Fibroblast of lung (primary cell): ENCODE measurements around the gene KRT36. TPM values are rescaled to one million over a fixed set of nuclear protein-coding genes. Genes with fewer than 3 reads are reported as not detected.

ENCODE experiments used
- DNase-seq, 2 donors: peaks; one replicate each; pipeline versions ENCODE4 v3.0.0 to v3.0.0-alpha.2; 2010; ENCODE audit warnings: low read depth in 2 of 2
- H2AFZ ChIP-seq: 2 replicates; pipeline ENCODE4 v1.5.1; 2012; ENCODE audit warnings: low read length, control low read depth, inconsistent platforms
- H3K27ac ChIP-seq: 2 replicates; pipeline ENCODE4 v1.5.1; 2011; ENCODE audit warnings: low read length, control low read depth; ENCODE audit not compliant: insufficient read depth
- H3K27me3 ChIP-seq: 2 replicates; pipeline ENCODE4 v1.5.1; 2011; ENCODE audit warnings: mild to moderate bottlenecking, low read length; ENCODE audit not compliant: control insufficient read depth, insufficient read depth
- H3K36me3 ChIP-seq: 2 replicates; pipeline ENCODE4 v1.5.1; 2011; ENCODE audit warnings: low read length; ENCODE audit not compliant: control insufficient read depth, insufficient read depth
- H3K4me1 ChIP-seq: 2 replicates; pipeline ENCODE4 v1.5.1; 2011; ENCODE audit warnings: low read length; ENCODE audit not compliant: control insufficient read depth, insufficient read depth; ENCODE audit errors: extremely low read depth
- H3K4me2 ChIP-seq: 2 replicates; pipeline ENCODE4 v1.5.1; 2011; ENCODE audit warnings: low read length, control low read depth; ENCODE audit not compliant: insufficient read depth; ENCODE audit errors: extremely low read depth
- H3K4me3 ChIP-seq, 4 experiments: fragments of 200-600 bp in 1 of 4; sonication (generic) in 1 of 4; replicated peaks in 1 of 4; 2 replicates each; pipeline ENCODE4 v1.5.1; 2011 to 2016; ENCODE audit warnings: low read length in 4 of 4, low read depth in 3 of 4, mild to moderate bottlenecking in 3 of 4, control low read depth in 2 of 4, inconsistent platforms in 1 of 4, mixed read lengths in 1 of 4; ENCODE audit not compliant: insufficient read depth in 1 of 4; ENCODE audit errors: control extremely low read depth in 1 of 4
- H3K79me2 ChIP-seq: 2 replicates; pipeline ENCODE4 v1.5.1; 2012; ENCODE audit warnings: mild to moderate bottlenecking, low read length, inconsistent platforms; ENCODE audit not compliant: control insufficient read depth, insufficient read depth
- H3K9ac ChIP-seq: 2 replicates; pipeline ENCODE4 v1.5.1; 2011; ENCODE audit warnings: mild to moderate bottlenecking, low read length, control low read depth; ENCODE audit not compliant: insufficient read depth
- H3K9me3 ChIP-seq: 2 replicates; pipeline ENCODE4 v1.5.1; 2012; ENCODE audit warnings: low read depth, low read length; ENCODE audit not compliant: control insufficient read depth, insufficient read depth
- H4K20me1 ChIP-seq: 2 replicates; pipeline ENCODE4 v1.5.1; 2011; ENCODE audit warnings: low read length; ENCODE audit not compliant: control insufficient read depth, insufficient read depth; ENCODE audit errors: extremely low read depth
- CTCF ChIP-seq, 2 donors: IDR thresholded peaks in 1 of 2; conservative IDR thresholded peaks in 1 of 2; 1 replicate in 1 of 2; 2 replicates in 1 of 2; pipeline ENCODE4 v1.5.1; 2011 to 2012; ENCODE audit warnings: low read length in 2 of 2, control low read depth in 1 of 2, inconsistent platforms in 1 of 2, low read depth in 1 of 2, mild to moderate bottlenecking in 1 of 2
- EZH2 ChIP-seq: IDR thresholded peaks from 2 replicates; pipeline ENCODE4 v1.5.1; 2012; ENCODE audit warnings: low read length, control low read depth, mild to moderate bottlenecking; ENCODE audit errors: missing control alignments
- polyA plus RNA-seq, 2 donors: library from polyadenylated mRNA; depleted of rRNA in 1 of 2; stranded (reverse) in 1 of 2; unstranded in 1 of 2; fragments of >200 nt; gene quantifications; 2 replicates each; pipeline ENCODE4 v1.2.1, GENCODE V29; 2011 to 2012; ENCODE audit warnings: missing spikeins in 1 of 2
- total RNA-seq: library from RNA; depleted of rRNA; stranded (reverse); fragments of >200 nt; gene quantifications from 2 replicates; pipeline ENCODE4 v1.2.1, GENCODE V29; 2014

KRT36 gene
- total and polyA plus RNA-seq, 2 donors (not counting 1 experiment from before 2014, with no cell fraction given), result 0.03 TPM; not detected in 1

DNA sequence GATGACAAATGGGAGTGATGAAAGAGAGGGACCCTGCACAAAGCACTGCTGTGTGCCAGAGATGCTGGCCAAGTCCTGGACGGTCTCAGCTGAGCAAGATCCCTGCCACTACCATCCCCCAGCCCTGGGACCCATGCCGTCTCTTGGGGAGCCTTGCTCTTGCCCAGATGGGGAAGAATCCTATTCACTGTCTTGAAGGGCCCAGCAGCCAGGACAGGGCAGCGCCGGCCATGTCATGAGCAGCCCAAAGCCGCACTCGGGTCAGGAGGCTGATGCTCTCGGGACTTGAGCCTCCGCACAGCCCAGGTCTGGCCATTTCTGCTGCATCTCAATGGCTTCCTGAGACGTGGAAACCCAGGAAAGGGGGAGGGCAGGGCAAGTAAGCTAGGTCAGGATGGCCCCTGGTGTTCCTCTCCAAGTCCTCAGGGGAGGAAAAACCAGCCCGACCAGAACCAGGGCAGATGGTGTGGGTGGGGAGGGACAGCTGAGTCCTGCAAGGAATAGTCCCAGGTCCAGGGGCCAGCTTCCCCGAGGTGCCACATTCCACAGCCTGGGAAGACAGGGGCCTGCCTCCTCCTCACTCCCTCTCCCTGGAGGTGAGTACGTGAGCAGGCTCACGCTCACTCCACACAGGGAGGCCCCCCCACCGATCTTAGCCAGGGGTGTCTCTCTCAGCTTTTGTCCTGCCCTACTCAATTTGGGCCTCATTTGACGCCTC is 46.2 kb upstream of the KRT36 start:
- Histone ChIP-seq H3K9me3 (no peaks in the 10 kb centered on the region), H3K4me2 (no peak overlapping the region), H3K79me2 (no peaks in the 10 kb centered on the region), H3K27ac (no peak overlapping the region), H3K9ac (no peak overlapping the region), H3K4me3 (no peak overlapping the region), H3K4me1 (peaks cover 4% of the 10 kb centered on the region), H4K20me1 (no peaks in the 10 kb centered on the region), H3K36me3 (no peaks in the 10 kb centered on the region), H2AFZ (no peak overlapping the region), H3K27me3 (no peaks in the 10 kb centered on the region)
- DNase-seq, result no peak
- TF ChIP-seq CTCF (conservative IDR thresholded peaks at IDR 0.05 in 1 of 2, IDR thresholded peaks at IDR 0.05 in 1 of 2; ENCODE audit: low read depth in 1 of 2, low read length in 2 of 2) (no peak), EZH2 (no peak)

DNA sequence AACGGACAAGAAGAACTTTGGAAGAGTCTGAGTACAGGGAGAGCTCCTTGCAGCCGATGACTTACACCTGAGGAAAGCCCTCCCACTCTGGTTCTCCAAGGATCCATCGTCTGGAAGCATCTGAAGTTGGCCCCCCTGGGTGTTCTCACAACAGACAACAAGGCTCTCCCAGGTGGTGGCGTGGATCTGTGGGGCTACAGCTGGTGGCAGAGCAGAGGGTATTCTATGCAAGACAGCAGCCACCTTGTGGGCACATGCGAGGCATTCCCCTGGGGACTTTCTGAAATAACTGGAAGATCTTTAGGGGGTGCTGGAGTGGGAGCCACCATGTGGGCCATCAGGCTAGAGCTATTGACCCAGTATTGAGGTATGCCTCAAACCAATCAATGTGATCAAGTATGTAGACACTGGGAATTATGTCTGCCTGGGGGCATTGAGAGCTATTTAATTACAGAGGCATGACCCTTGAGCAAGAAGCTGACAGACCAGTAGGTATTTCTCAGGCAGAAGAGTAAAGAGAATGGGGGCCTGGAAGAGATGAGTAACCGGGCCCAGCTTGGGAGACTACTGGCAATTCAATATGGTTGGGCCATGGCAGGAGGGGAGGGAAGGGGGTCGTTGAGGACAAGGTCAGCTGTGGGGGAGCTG is 45.3 kb upstream of the KRT36 start:
- H4K20me1 ChIP-seq, result no peaks in the 10 kb centered on the region

More for the DNA sequence above, 45.3 kb upstream of the KRT36 start:
- Histone ChIP-seq H3K4me1 (peaks cover 5% of the 10 kb centered on the region), H3K79me2 (no peaks in the 10 kb centered on the region), H3K36me3 (no peaks in the 10 kb centered on the region), H3K4me2 (no peak overlapping the region), H3K27ac (no peak overlapping the region), H3K9me3 (no peaks in the 10 kb centered on the region), H3K27me3 (no peaks in the 10 kb centered on the region), H3K4me3 (no peak overlapping the region), H3K9ac (no peak overlapping the region), H2AFZ (no peak overlapping the region)
- DNase-seq, result no peak
- TF ChIP-seq CTCF (conservative IDR thresholded peaks at IDR 0.05 in 1 of 2, IDR thresholded peaks at IDR 0.05 in 1 of 2; ENCODE audit: low read depth in 1 of 2, low read length in 2 of 2) (no peak), EZH2 (no peak)
